PC-3 (cell line): Measurements from ENCODE around the gene WDFY4.

ENCODE experiments used
- CTCF ChIP-seq: fragments of 300-600 bp; sonication (generic); conservative IDR thresholded peaks from 2 replicates; pipeline ENCODE4 v1.5.1; 2017; ENCODE audit warnings: antibody characterized with exemption, low read depth, mild to moderate bottlenecking, low read length
- EZH2 ChIP-seq: fragments of 300-600 bp; sonication (generic); IDR thresholded peaks from one replicate; pipeline ENCODE4 v1.6.1; 2017; ENCODE audit warnings: antibody characterized with exemption, mild to moderate bottlenecking, low read length; ENCODE audit not compliant: unreplicated experiment

DNA sequence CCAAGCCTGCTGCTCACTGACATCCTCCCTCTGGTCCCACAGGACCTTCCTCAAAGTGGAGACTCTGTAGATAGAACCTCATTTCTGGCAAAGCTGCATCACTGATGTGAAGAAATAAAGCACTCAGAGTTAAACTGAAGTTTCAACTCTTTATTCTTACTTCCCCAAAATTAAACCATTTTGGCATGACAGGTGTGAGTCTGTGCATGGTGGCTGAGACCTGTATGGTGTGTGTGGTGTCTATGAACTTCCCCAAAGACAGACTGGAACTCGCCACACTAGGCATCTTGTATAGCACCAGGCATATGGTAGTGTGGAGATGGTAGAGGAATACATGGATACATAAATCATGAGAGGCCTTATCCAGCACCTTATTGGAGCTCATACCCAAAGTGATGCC, 6.6 kb upstream of the WDFY4 start:
- TF ChIP-seq EZH2 (no peak), CTCF (no peak)
